HG02885 (cell line): Measurements from ENCODE around the gene TSPAN4.

Experiments
- ATAC-seq: cut with Tn5 transposase; IDR thresholded peaks from one replicate; pipeline ENCODE4 v1.9.1; 2021; ENCODE audit warnings: mild to moderate bottlenecking; ENCODE audit not compliant: unreplicated experiment, poor library complexity

The TSPAN4 gene

DNA sequence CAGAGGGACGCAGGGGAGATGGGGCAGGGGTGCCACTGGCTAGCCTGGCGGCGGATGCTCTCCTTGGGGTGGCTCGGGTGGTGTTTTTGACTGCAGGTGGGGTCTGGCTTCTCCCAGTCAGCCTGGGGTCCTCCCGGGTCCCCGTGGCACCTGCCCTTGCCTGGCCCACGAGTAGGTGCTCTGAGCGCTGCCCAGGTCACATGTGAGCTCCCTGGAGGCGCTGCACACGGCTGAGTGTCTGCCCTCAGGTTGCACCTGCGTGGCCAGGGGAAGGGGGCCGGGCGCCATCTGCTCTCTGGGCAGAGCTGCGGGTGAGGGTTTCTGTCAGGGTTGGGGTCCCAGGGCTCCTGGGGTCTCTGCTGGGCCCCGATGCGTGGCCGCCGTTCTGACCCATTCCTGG, 5.2 kb downstream of the TSPAN4 start:
- no peak for ATAC-seq

DNA sequence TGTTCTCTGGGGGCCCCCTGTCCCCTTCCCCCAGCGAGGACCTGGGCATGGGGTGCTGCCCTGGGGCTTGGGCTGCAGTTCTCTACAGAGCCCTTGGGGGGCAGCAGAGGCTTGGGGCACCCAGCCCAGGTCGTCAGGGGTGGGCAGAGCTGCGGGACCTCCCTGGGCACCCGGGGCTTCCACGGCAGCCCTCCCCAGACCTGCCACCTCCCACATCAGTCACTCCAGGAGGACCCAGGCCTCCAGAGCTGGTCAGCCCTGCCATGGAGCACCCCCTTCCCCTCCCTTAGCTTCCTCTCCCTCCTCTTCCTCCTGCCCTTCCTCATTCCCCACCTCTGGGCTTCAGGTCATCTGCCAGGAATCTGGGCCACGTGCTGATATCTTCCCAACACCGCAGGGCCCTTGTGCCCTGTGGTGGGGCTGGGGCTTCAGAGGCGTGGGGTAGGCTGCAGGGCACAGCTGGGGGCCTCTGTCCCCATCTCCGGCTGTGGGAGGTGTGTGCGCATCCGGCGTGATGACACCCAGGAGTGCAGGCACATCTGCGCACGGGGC, 5.8 kb downstream of the TSPAN4 start:
- no peak for ATAC-seq

GRCh38 chr11:849104-849824, 6.6 kb downstream of the TSPAN4 start:
- no peak for ATAC-seq

DNA sequence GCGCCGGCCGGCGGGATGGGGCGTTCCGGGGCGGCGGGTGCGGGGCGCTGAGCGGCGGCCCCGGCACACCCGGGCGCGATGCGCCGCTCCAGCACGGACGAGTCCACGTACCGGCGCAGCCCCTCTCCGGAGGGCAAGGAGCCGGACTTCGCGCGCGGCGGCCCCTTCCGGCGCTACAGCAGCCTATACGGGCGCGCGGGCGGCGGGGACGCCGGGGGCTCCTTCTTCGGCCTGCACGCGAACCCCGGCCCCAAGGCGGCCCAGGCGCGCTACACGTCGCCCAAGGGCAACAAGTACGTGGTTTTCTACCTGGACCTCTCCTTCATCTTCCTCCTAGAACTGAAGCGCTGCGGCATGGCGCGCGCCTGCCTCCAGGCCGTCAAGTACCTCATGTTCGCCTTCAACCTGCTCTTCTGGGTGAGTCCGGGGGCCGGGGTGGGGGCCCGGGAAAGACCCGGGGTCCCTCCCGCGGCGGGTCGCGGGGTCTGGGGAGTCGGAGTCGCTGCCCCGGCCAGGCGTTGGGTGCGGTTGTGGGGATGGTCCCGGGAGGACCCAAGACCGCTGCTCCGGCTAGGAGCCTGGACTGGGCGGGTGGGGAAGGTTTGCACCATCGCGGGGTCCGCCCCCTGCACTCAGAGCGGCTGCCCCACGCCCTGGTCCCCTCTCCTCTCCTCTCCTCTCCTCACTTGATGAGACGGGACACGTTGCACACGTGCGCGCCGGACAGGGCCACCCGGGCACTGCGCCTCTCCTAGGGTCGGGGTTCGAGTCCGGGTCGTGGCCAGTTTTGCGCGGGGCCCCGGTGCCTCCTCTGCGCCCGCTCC, 7.5 kb downstream of the TSPAN4 start:
- no peak for ATAC-seq

DNA sequence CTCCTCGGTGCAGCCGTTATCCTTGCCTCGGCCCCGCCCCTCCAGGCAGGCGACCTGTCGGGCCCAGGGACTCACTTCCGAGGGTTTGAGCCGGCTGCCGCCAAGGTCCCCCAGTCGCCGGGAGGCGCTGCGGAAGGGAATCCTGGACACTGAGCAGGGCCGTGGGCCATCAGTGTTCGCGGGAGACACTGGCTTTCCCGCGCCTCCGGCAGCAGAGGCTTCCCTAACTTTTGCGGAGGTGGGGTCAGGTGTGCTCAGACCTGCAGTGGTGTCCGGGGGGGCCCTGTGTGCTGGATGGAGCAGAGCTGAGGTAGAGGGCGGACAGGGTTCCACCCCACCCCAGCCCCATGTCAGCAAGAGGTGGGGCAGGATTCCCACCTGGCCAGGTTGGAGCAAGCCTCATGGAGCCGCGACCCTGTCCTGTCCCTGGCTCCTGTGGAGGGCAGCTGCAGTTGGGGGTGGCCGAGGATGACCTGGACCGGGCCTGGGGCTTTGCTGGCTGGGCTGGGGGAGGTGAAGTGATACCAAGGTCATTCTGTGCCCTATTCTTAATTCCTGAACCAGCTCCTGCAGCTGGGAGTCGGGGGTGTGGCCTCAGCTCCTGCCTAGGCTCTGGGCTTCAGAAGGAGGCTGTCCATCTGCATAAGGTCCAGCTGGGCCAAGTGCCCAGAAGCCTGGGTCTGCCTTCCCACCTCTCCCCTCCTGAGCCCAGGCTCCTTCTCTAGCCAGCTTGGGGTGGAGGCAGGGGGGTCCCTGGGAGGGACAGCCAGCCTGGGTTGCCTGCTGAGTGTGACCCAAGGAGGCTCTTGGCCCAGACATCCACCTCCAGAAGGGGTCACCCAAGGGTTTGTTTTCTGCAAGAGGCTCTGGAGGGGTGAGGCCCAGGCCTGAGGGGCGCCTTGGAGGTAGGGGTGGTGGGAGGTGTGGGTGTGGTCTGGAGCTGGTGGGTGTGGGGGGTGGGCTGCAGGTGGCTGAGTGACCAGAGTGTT, 8.4 kb downstream of the TSPAN4 start:
- ATAC-seq = no peak

GRCh38 chr11:852762-853161, 10.1 kb downstream of the TSPAN4 start:
- no peak for ATAC-seq

DNA sequence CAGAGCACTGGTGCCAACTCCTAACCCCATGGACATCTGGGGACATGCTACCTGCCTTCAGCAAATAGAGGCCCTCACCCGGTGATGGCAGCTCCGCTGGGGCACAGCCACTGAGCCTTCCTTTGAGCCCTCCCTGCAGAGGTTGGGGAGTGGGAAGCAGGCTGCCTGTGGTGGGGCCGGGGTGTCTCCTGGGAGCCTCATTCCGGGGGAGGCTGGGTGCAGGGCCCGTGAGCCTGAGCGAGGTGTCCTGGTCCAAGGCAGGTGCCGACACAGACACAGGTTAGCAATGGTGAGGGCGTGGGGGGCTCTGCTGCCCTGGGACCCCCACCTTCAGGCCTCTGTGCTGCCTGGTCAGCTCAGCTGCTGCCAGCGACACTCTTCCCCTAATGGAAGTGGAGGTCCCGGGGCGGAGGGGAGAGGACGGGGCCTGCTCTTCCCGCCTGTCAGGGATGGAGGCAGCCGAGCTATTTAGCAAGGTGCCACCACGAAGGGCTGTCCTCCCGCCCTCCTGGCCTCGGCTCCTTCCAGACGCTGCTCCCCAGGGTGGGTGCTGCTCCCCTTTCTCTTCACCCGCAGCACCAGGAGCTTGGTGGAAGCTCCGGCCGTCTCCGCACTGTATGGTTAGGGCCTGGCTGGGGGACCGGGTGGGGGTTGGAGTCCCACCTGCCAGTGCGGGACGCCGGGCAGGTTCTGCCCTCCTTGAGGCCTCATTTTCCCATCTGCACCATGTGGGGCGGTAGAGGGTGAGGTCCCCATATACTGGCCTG, 11.2 kb downstream of the TSPAN4 start:
- ATAC-seq = no peak

DNA sequence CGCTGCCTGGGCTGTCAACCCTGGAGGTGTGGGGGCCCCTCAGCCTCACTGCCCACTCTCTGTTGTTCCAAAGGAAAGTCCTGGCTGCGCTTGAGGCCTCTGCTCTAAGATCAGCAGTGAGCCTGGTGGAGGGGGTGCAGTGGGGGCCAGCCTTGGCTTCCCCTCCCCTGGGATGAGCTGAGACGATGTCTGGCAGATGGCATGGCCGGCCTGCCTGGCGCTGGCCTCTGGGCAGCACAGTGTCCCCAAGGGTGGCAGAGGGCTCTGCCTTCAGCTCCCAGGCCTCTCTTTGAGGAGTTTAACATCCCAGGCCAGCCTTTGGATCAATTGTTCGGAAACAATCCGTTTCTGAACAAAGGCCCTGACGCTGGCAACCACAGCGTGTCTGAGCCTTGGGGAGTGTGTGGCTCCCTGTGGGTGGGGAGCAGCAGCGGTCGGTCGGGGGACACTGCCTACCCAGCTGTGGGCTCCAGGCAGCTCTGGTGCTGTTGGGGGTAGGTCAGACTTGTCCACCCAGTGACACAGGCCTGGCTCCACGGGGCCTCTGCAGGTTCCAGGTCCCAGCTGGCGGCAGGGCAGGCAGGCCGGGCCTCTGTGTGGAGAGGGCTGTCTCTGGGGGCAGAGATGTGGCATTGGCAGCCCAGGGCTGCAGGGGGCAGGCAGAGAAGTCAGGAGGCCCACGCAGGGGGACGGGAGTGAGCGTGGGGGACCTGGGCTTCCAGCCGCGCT, 12.1 kb downstream of the TSPAN4 start:
- no peak for ATAC-seq

DNA sequence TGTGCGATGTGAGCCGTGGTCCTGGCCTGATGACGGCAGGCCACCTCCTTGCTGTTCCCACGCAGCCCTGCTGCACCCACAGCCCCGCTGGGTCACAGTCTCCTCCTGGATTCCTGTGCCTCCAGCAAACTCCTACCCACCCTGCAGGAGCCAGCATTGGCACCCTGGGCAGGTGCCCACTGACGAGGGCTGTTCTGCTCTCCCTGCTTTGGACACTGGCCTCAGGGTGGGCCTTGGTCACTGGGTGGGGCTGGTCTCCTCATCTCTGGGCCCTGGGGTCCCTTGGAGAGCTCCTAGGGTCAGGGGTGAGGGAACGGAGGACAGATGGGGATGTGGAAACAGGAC, 12.7 kb downstream of the TSPAN4 start:
- no peak for ATAC-seq

- no peak for ATAC-seq
These were observed 13.1 kb downstream of the TSPAN4 start for GRCh38 chr11:855796-856195.

DNA sequence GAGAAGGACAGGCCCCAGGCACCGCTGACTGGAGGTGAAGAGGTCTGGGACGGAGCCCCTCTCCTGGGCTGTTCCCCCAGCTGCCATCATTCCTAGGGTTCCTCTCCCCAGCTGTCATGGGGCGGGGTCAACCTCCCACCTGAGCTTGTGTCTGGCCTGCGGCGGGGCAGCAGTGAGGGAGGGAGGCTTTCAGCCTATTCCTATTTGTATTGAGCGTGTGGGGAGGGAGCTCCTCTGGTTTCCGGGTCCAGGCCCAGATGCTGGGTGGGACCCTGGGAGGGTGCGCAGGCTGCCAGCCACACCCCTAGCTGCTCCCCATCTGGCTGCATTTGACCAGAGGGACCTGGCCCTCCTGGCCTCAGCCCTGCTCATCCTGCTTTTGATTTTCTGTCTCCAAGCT, 13.7 kb downstream of the TSPAN4 start:
- ATAC-seq = no peak

- no peak for ATAC-seq
These were observed 15.6 kb downstream of the TSPAN4 start for GRCh38 chr11:858053-858761.

DNA sequence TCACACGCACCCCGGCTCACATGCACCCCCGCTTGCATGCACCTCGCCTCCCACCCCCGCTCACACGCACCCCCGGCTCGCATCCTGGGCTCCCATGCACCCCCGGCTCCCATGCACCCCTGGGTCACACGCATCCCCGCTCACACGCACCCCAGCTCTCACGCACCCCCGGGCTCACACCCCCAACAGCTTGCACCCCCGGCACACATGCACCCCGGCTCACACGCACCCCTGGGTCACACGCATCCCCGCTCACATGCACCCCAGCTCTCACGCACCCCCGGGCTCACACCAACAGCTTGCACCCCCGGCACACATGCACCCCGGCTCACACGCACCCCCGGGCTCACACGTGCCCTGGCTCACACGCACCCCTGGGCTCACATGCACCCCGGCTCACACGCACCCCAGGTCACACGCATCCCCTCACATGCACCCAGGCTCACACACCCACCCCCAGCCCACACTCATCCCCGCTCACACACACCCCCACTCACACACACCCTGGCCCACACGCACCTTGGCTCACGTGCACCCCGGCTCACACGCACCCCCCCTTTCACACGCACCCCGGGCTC, 16.2 kb downstream of the TSPAN4 start:
- ATAC-seq = no peak

DNA sequence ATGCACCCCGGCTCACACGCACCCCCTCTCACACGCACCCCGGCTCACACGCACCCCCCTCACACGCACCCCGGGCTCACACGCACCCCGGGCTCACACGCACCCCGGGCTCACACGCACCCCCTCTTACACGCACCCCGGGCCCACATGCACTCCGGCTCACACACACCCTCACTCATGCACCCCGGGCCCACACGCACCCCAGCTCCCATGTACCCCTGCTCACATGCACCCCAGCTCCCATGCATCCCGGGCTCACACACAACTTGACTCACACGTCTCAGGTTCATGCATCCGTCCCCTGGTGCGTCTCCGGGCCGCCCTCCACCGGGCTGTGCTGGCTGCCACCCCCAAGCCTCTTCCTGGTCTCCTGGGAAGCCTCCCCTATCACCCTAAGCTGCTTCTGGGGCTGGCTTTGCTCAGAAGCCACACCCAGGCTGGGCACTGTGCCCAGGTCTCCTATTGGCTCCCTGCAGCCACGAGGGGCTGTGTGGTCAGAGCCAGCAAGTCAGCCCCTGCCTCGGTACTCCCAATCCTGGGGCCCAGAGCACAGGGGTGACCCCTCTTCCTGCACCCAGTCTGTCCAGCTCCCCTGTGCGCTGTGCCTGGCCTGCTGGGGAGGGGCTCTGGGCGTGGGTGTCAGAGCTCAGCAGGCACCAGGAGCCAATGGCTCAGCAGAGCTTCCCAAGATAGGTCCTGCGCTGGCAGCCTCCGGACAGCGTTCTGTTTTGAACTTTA, 16.9 kb downstream of the TSPAN4 start:
- ATAC-seq = no peak

GRCh38 chr11:860234-861104, 17.8 kb downstream of the TSPAN4 start:
- ATAC-seq = no peak

- no peak for ATAC-seq
These were observed 18.4 kb downstream of the TSPAN4 start for GRCh38 chr11:861105-861479.
